NCI-H2227 (cell line): ENCODE results near the gene MOCS1.
"Not testable (repeated sequence)": the region's sequence is repeated elsewhere in the genome, so short reads cannot be mapped to it uniquely, and the experiment has no call there.

ENCODE experiments used
- DNase-seq: peaks from one replicate; lab custom pipeline; 2025; ENCODE audit not compliant: unreplicated experiment; lab: John Stamatoyannopoulos, UW

Gene MOCS1

DNA sequence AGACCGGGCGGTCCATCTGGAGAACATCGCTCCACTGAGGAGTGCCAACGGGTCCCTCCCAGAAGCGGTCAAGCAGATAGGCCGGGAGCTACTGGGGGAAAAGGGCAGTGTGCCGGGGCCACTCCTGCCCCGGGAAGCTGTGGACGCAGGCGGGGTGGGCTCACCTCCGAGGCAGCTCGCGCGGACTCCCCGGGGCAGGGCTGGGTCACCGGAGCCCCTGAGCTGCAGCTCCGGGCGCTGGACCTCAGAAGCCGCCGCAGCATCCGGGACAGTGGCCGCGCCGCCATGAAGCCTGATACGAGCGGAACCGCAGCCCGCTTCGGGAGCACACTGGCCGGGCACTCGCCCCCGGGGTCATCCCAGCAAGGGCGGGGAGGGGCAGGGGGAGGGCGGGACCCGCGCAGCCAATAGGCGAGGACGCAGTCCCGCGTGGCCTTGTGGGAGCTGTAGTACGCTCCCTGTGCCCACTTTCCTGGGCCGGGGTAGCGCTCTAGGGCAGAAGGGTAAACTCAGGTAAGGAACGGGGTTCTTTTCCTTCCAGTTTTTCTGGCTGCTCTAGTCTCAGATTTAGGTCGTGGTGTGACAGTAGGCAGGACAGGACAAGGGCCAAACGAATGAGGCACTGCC lies at the start of gene MOCS1:
Gene MOCS1 (minus strand): TSS at position 332 of the 627 bp plus-strand sequence. CDS start 45 bp downstream, at position 287.
- peak; percentile 76 for DNase-seq

DNA sequence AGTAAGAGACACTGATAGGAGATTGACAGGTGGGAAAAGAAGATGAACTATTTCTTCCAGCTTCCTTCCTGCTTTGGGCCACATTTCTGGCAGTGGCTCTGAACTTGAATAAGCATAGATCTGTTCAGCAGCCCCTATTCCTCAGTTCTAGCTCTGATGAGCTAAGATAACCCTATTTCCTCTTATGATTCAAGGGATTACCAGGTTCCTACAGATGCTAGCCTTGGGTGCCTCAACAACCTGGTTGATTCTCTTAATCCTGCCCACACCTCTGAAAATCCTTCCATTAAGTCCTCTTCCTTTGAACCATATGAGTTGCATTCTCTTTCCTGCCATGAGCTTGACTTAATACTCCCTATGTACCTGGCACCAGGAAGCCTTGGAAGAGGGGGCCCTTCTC lies 49.8 kb upstream of the MOCS1 start:
- no peak for DNase-seq

DNA sequence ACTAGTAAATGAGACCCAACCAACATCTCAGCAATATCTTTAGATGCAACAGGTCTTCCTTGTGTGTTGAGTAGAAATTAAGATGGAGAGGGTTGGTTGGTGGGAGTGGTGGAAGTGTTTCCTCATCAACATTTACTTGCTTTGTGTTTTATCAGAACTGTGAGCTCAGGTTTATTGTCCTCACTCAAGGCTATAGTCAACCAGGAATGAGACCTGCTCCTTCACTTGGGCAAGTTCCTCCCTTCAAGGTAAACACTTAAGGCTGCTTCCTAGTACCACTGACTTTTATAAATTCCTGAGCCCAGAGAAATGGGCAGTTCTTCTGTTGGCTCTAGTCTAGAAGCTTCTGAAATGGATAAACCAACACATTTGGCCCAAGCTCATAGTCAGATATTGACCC lies 48.9 kb upstream of the MOCS1 start:
- no peak for DNase-seq

DNA sequence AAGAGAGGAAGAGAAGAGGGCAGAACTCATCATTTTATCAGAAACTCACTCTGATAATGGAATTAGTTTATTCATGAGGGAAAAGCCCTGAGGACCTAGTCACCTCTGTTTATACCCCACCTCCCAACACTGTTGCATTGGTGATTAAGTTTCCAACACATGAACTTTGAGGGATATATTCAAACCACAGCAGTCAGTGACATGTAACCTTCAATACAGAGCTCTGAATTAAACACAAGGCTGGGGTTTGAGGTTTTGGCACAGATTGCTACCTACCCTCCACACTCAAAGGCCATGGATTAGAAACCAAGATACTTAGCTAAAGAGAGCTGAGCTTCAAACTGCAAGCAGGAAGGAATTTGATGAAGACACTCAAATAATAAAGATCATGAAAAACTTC lies 48.5 kb upstream of the MOCS1 start:
- DNase-seq, result no peak

DNA sequence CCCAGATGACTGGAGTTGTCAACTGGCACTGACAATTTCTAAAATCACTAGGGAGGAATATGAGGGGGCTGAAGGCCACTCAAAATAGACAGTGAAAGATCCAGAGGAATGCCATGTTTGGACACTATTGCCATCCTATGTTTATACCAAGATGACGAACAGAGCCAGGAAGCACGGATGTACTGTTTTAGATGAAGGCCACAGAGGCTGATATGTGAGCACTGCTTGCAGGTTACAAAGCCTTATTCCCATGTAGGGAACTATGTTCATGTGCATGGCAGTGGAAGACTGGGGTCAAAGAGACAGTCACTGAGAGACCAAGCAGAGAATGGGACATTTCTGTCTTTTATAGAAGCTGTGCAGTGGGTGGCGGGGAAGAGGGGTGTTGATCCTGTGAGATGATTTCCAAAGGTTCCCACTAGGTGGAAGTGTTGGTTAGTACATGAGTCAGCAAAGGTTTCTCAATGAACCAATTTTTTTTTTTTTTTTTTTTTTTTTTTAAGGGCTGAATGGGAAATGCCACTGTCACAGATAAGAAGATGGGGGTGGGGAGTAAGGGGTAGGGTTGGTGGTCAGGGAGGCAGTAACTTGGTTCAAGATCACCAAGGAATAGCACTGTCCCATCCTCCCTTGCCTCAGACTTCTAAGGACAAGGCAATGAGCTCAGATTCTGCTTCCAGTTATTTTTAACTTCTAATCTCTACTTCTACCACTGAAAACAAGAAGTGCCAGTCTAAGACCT lies 46.7 kb upstream of the MOCS1 start:
- peak; percentile 74 for DNase-seq

DNA sequence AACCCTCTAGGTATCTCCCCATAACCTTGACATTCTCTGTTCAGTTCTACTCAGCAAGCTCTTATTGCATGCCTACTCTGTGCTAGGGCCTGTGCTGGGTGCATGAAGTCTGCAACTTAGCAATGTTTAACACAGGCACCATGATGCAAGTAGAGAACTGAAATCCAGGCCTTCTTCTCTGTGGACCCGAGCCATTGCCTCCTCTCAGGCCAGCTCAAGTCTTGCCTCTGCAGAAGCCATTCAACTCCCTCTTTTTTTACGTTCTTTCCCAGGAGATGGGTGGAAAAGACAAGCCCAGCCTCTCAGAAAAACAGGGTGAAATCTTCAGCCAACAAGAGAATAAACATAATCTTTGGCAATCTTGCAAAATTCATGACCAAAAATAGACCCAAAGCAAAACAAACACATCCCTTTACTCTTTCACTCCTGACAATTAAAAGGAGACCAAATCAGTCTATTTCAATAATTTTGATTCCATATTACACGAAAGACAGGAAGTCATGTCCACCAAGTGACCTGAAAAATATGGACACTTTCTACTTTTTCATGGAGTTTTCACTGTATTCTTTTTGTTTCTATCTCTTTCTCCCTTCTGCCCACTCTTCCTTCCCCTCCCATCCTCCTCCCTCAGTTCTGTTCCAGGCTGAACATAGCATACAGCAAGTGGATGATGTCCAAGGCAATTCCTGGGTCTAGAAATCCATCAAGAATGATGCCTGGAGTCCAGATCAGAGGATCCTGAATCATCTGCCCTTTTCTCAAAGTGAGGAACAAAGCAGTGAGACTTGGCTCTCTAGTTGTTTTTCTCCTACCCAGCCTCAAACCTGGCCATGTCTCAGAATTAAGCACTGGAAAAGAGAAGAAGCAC lies 45.4 kb upstream of the MOCS1 start:
- no peak for DNase-seq

DNA sequence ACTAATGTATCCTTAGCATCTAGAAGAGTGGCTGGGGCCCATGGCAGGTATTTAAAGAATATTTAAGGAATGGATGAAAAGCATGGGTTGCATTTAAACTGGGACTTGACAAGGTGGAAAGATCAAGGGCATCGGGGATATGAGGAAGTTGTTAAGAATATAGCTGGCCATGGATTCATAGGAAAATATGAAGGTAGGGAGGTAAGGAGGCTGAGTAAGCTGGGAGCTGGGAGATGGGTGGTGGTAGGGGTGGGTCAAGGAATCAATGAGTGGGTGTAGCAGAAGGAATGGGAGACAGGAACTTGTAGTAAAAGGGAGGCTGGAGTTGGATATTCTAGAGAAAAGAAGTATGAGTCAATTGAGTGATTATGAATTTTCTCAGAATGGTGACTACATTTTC lies 44.0 kb upstream of the MOCS1 start:
- DNase-seq, result no peak

DNA sequence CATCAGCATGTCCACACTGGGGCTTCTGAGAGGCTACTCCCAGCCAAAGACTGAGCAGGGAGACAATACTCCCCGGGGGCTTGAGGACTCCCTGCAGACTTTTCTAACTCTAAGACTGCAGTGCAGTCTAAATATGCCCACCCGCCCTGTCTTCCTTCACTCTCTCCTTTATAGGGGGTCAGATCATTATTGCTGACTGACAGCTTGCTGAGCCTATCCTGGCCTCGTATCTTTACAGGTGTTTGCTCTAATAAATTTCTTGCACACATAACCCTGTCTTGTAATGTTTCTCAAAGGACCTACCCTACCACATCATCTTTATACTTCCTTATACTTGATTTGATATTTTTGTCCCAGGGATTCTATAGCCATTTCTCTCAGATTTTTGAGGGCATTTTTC lies 39.4 kb upstream of the MOCS1 start:
- no peak for DNase-seq

DNA sequence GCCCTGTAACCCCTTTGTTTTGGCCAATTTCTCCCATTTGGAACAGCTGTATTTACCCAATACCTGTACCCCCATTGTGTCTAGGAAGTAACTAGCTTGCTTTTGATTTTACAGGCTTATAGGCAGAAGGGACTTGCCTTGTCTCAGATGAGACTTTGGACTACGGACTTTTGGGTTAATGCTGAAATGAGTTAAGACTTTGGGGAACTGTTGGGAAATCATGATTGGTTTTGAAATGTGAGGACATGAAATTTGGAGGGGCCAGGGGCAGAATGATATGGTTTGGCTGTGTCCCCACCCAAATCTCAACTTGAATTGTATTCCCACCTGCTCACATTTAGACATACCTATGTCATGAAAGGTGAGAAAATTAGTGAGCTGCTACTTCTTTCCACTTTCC lies 38.5 kb upstream of the MOCS1 start:
- not testable (repeated sequence) for DNase-seq

DNA sequence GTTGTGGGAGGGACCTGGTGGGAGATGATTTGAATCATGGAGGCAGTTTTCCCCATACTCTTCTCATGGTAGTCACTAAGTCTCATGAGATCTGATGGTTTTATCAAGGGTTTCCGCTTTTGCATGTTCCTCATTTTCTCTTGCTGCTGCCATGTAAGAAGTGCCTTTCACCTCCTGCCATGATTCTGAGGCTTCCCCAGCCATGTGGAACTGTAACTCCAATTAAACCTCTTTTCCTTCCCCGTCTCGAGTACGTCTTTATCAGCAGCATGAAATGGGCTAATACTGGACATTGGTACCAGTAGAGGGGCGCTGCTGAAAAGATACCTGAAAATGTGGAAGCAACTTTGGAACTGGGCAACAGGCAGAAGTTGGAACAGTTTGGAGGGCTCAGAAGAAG lies 36.9 kb upstream of the MOCS1 start:
- DNase-seq, result not testable (repeated sequence)

DNA sequence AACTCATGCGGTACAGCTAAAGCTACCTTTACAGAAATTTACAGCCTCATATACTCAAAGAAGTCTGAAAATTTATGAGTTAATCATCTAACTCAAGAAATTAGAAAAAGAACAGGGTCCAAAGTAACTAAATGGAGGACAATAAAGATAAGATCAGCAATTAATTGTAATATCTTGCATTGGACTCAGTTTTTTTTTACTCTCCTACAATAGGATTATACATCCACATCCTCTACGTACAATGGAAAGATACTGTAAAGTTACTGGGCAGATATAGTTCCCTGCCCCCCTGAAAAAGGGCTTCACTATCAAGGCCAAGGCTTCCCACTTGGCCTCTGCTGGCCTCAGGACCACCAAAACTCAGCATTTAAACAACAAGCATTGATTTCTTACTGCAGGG lies 31.5 kb upstream of the MOCS1 start:
- DNase-seq, result no peak

DNA sequence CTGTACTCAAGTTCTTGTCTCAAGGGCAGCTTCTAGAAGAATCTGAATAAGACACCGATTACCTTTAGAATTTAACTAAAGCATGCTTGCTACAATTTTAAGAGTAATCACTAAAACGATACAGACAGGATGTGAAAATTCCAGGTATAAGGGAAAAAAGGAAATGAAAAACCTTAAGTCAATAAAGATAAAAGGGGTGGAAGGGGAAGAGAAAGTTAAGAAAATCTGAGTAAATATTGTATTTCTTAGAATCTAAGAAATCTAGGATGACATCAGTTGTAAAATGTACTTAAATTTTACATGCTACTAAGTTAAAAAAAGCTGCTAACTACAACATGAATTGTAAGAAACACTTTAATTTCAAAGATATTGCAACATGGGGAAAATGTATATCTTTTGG lies 30.3 kb upstream of the MOCS1 start:
- no peak for DNase-seq

DNA sequence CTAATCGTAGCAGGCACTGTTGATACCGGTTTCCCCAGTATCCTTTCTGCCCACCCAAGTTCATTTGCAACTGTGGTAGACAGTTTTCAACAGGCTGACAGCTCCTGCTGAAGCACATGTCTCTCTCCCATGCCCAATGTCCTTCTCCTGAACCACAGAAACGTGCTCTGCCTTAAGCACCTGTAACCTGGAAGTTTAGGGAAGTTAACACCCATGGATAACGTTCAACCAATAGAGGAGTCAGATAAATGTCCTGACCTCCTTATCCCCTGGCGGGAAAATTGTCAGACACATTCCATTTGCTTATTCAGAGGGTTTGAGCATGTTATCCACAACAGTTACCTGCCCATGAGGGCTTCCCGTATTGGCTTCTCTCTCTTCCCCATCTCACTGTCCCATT lies 29.8 kb upstream of the MOCS1 start:
- DNase-seq, result no peak

DNA sequence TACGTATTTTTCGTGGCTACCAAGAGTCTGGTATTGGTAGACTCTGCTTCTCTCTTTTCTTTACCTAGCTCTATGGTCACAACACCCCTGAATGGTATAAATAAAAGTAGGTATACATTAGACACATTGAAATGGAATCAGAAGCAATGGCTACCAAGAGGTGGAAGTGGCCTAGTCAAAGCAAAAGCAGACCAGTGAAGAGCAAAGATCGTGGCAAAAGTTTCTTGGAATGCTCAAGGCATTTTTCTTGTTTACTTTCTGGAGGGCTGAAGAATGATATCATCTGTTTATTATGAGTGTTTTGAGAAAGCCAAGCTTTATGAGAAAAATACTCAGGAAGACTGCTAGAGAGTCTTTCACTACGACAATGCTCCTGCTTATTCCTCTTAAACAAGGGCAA lies 28.6 kb upstream of the MOCS1 start:
- DNase-seq, result no peak

DNA sequence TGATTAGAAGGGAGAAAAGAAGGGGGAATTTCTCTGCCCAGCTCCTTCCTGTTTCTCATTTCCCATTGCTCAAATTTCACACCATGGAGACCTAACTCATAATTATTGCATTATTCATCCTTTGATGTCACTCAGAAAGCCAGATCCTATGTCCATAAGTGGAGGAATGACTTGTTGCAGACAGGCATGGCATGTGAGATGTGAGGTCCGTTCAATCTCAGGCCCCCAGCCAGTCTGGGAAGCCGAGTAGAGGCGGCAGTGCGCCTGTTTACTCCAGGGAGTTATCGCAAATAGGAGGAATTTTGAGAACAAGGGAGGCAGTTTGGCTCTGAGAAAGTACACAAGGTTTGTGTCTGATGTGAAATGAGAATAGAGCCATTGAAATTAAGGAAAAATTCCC lies 26.9 kb upstream of the MOCS1 start:
- no peak for DNase-seq

DNA sequence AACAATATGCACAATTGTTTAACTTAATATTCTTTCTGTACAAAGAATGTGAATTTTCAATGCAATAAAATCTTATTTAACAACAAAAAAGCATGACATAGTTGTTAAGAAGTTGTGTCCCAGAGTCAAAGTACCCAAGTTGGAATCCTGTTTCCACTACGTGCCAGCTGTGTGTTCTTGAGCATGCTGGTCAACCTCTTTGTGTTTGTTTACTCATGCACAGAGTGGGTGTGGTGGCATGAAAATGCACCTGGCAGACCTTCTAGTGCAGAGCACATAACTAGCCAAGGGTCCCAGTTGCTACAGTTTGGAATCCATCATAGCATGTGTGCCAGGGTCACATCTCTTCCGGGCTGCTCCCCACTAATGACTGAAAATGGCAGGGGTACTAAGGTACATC lies 24.7 kb upstream of the MOCS1 start:
- no peak for DNase-seq

DNA sequence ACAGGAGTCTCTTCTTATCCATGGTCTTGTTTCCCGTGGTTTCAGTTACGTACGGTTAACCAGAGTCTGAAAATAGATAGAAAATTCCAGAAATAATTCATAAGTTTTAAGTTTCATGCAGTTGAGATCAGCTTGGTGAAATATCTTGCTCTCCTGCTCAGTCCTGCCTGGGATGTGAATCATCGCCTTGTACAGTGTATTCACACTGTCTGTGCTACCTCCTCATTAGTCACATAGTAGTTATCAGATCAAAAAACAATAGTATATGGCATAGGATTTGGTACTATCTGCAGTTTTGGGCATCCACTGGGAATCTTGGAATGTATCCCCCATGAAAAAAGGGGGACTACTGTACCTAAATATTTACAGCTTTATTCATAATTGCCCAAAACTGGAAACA lies 22.7 kb upstream of the MOCS1 start:
- DNase-seq, result no peak

DNA sequence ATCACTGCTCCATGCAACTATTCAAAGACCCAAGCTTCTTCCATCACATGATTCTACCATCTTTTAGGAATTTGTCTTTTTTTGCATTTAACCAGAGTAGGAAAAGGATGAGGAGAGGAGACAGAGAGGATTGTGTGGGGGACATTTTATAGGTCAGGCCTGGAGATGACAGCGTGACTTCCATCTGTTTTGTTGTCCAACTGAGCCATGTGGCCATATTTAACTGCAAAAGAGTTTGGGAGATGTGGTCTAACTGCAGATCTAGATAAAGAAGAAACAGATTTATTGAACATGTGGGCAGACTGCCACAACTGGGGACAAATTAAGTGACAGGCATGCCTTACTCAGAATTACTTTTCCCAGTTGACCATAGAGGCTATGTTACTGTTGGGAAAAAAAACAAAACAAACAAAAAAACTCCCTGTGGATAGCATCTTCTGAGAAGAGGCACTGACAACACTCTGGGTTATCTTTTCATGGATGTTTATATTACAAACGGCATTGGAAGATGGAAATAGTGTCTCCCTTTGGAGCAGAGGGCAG lies 18.9 kb upstream of the MOCS1 start:
- no peak for DNase-seq

DNA sequence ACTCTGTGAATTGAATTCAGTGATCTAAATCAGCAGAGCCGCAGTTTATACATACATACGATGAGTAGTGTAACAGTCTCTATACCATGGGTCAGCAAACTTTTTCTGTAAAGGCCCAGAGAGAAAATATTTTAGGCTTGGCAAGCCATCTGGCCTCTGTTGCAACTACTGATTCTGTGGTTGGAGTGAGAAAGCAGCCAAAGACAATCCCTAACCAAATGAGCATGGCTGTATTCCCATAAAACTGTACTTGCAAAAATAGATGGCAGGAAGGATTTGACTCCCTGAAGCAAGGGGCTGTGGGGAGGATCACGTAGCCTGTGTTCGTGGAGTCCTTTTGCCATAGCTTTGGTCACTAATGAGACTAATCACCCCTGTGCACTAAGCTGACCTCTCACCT lies 17.9 kb upstream of the MOCS1 start:
- DNase-seq, result no peak

DNA sequence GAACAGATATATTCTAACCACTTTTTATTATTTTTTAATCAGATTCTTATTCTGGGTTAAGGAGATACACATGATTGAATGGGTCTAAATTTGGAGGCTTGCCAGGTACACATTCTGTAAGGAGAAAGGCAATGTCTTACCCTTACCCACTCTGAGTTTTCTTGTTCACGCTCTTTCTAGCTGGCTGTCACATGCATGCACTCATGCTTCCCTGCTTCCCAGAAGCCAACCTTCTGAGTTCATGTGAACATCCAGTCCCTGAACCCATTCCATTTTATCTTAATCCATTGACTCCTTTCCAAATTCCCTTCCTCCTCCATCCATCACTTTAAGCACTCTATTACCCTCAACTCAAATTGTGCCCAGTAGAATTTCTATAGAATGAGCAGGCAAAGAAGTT lies 17.5 kb upstream of the MOCS1 start:
- DNase-seq, result no peak

DNA sequence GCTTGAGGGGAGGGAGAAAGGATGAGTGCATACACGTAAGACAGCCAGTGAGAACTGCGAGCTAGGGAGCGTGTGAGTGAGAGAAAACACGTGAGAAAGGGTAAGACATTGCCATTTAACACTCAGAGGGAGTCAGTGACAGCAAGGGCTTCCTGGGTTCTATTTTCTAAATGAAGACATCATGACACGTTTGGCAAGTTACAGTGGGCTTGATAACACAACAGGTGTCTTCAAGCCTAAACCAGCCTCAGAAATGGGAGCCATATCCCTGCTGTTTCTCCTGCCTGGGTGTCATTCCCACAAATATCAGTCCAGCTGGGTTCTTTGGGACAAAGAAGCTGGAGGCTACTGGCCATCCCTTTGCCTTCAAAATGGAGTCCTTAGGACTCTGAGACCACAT lies 16.9 kb upstream of the MOCS1 start:
- no peak for DNase-seq
